Hypothalamus (tissue), 51 donors: Measurements from ENCODE around the gene IGF1R.

Experiments used
- DNase-seq, 51 donors: peaks; one replicate each; lab custom pipeline; 2025; lab: John Stamatoyannopoulos, UW

IGF1R gene

GRCh38 chr15:98924401-98925049 lies 276.2 kb downstream of the IGF1R start:
- no peak for DNase-seq

DNA sequence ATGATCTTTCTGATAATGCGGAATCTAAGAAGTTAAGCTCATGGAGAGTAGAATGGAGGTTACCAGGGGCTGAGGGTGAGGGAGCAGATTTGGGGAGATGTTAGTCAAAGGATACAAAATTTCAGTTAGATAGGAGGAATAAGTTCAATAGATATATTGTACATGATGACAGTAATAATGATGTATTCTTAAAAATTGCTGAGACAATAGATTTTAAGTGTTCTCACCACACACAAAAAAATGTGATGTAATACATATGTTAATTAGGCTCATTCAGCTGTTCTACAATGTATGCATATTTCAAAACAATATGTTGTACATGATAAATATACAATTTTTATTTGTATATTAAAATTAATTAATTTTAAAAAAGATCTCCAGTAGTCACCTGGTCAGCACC lies 277.9 kb downstream of the IGF1R start:
- no peak for DNase-seq

GRCh38 chr15:98927022-98927421 lies 278.7 kb downstream of the IGF1R start:
- DNase-seq, result no peak

- no peak for DNase-seq
Measured at GRCh38 chr15:98927996-98928395, 279.7 kb downstream of the IGF1R start.

GRCh38 chr15:98930576-98930975 lies 282.2 kb downstream of the IGF1R start:
- DNase-seq, result no peak

- DNase-seq, result no peak
Measured at GRCh38 chr15:98931004-98931403, 282.7 kb downstream of the IGF1R start.

DNA sequence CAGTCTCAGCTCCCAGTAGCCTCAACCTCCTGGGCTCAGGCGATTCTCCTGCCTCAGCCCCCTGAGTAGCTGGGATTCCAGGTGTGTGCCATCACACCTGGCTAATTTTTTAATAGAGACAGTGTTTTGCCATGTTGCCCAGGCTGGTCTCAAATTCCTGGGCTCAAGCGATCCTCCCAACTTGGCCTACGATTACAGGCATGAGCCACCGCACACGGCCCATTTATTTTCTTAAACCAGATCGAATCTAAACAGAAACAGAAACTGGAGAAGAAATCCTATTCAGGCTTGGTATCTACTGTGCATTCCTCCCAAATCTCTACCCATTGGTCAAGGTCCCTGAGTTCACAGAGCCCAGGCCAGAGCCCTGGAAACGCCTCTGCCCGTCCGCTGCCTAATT lies 285.1 kb downstream of the IGF1R start:
- DNase-seq, result no peak

- no peak for DNase-seq
Measured at GRCh38 chr15:98935736-98936135, 287.4 kb downstream of the IGF1R start.

GRCh38 chr15:98937413-98938104 lies 289.2 kb downstream of the IGF1R start:
- no peak for DNase-seq

DNA sequence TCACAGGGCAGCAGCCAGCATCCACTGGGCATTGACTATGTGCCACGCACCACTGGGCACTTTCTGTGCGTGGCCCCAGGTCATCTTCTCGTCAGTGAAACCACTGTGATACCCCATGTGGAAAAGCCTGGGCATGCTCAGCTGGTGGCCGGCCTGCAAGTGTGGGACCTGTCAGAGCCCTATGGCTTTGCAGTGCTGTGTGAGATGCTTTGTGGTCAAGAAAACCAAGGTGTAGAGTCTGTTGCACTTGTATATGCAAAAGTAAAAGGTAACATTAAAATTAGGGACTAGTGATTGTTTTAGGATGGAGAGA lies 289.7 kb downstream of the IGF1R start:
- DNase-seq, result no peak

DNA sequence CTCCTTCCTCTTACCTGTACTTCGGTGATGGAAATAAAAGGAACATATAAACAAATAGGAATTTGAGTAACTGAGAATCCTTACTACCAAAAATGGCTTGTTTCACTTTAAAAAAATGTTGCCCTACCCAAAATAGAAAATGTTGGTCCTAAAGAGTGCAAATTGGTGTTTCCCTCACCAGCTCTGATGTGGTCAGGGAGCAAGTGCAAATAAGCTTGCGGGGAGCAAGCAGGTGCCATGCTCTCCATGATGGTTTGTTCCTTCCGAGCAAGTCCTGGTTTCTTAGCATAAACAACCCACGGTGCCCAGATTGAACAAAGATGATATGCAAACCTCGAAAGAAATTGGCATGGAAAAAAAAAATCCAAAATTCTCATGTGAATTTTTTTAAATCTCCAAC lies 290.5 kb downstream of the IGF1R start:
- no peak for DNase-seq

DNA sequence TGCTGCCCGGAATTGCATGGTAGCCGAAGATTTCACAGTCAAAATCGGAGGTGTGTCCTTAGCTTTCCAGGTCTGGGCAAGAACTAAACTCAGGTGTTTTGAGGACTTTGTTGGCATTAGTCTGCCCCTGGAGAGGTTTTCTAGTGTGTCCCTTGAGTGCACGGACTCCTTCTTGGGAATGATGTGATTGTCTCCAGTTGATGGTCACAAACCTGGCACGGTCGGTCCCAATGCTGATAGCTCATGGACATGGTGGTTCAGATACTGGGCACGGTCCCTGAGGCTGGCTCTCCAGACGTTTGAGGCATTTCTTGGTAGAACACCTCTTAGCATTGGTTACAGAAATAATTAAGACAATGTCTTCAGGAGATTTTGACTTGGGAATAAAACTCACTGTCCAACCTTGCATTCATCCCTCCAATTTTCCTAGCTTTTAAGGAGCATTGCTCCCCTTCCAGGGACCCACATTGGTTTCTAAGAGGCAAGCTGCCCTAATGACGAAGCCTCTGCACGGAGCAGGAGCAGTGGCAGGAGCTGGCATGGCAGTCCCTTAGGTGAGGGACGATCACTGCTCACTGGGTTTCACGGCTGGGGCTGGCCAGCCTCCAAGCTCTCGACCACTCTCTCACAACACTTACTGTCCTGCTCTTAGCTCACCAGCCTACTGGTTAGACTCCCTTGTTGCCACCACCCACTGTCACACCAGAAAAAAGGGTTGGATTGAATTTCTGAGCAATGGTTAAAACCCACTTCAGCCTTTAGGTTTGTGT lies 291.2 kb downstream of the IGF1R start:
- no peak for DNase-seq

DNA sequence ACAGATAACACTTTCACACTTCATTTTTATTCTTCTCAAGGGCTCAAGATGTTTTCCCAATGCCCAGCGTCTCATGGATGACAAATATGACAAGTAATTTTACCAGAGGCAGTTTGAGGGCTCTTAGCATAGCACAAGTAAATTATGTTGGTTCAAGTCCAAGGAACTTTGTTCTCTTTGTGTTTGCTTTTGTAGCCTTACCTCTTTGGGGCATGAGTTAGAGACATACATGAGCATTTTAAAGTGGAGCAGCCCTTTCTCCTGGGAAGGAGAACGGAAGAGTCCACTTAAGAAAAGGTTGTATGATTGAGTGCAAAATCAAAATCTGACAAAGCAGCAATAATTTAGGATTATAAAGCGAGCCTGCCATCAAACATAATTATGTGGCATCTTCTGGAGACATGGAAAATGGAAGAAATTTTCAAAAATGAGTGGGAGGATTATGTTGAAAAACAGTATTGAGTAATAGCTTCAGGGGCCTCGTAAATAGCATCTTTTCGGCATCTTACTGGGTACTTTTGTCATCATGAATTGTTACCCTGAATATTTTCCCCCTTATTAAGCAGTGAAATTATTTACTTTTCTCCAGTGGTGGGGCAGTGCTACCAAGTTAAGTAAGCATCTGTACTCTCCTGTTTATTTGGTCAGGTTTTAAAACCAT lies 293.4 kb downstream of the IGF1R start:
- DNase-seq, result no peak

DNA sequence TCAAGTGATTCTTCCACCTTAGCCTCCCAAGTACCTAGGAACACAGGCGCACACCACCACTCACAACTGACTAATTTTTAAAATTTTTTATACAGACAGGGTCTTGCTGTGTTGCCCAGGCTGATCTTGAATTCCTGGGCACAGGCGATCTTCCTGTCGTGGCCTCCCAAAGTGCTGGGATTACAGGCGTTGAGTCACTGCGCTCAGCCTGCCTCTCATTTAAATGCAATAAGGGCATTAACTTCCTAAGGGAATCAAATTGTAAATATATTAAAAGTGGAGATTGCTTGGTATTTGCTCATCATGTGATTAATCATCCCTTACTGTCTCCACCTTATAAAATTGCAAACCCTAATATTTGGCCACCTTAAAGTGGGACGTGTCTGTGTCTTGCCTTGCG lies 294.1 kb downstream of the IGF1R start:
- DNase-seq, result no peak

- DNase-seq, result no peak
Measured at GRCh38 chr15:98943051-98943508, 294.7 kb downstream of the IGF1R start.

DNA sequence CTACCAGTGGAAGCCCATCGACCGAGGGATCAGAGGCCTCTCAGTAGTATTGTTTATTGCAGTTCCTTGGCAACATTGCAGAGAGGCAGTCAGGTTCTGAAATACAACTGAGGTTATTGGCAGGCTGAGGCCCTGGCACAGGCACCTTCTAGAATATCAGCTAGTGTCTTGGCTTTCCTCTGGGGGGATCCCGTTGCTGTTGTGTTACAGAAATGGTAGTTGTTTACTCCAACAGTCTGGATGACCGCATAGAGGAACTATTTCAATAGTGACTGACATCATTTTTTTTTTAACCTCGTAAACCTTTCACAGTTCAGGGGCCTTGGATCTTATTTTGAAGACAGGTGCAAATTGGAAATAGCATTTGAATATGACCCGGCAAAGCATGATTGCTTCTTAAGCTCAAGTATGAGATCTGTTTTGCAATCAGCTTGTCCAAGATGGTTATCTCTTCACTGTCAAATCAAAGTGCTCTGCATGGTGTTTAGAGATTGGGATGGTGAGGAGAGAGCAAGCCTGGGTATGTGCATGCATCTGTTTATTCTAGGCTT lies 295.3 kb downstream of the IGF1R start:
- peak in 24 of 51 donors; percentile 7 to 63 (median 29) for DNase-seq

- DNase-seq, result peak in 35 of 51 donors; percentile 10 to 78 (median 40)
Measured at GRCh38 chr15:98946301-98947255, 298.2 kb downstream of the IGF1R start.

- no peak for DNase-seq
Measured at GRCh38 chr15:98948456-98948855, 300.1 kb downstream of the IGF1R start.

- DNase-seq, result no peak
Measured at GRCh38 chr15:98948941-98949340, 300.6 kb downstream of the IGF1R start.

DNA sequence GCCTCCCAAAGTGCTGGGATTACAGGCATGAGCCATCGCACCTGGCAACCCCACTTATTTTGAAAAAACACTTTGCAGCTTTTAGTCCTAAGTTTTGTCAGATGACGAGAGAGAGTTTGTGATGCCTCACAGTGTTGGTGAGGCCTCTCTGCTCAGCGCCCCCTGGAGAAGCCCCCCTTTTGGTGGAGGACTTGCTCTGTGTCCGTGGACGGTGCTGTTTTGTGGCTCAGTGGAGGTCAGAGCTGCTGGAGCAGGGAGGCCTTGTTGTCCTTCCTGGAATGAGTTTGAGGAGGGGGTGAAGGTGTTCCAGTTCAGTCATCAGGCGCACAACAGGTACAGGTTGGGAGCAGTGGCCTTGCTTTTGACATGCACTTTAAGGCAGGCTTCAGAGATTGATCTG lies 301.3 kb downstream of the IGF1R start:
- DNase-seq, result no peak
